Neural cell (in vitro differentiated cells): ENCODE measurements around the gene KLF12.

Experiments
- CTCF ChIP-seq: fragments of 450-650 bp; IDR thresholded peaks from 2 replicates; pipeline ENCODE4 v1.5.1; 2014; ENCODE audit warnings: antibody characterized with exemption, mild to moderate bottlenecking, moderate library complexity; ENCODE audit not compliant: poor library complexity, severe bottlenecking
- EP300 ChIP-seq: fragments of 450-650 bp; conservative IDR thresholded peaks from 2 replicates; pipeline ENCODE4 v1.6.1; 2014; ENCODE audit warnings: antibody characterized with exemption, mild to moderate bottlenecking, moderate library complexity; ENCODE audit not compliant: poor library complexity, severe bottlenecking
- EZH2 ChIP-seq: fragments of 200-600, 300-800 bp; shearing (Covaris generic), sonication (generic); IDR thresholded peaks from 2 replicates; pipeline ENCODE4 v1.6.1; 2014; ENCODE audit warnings: antibody characterized with exemption, low read length, borderline replicate concordance, mild to moderate bottlenecking; ENCODE audit not compliant: insufficient read depth, poor library complexity, severe bottlenecking
- POLR2AphosphoS5 ChIP-seq: IDR thresholded peaks from 2 replicates; pipeline ENCODE4 v1.6.1; 2012
- REST ChIP-seq: IDR thresholded peaks from 2 replicates; pipeline ENCODE4 v1.6.1; 2012; ENCODE audit warnings: borderline replicate concordance
- SMC3 ChIP-seq: fragments of 450-650 bp; conservative IDR thresholded peaks from 2 replicates; pipeline ENCODE4 v1.6.1; 2014; ENCODE audit warnings: antibody characterized with exemption, mild to moderate bottlenecking, moderate library complexity; ENCODE audit not compliant: poor library complexity
- TAF1 ChIP-seq: IDR thresholded peaks from 2 replicates; pipeline ENCODE4 v1.6.1; 2012; ENCODE audit warnings: low read depth

- TF ChIP-seq CTCF: no peak
- TF ChIP-seq EZH2: no peak
- no peak for TF ChIP-seq SMC3
- no peak for TF ChIP-seq REST
- no peak for TF ChIP-seq POLR2AphosphoS5
- TF ChIP-seq TAF1: no peak
- no peak for TF ChIP-seq EP300
Observed at GRCh38 chr13:74092711-74093110, 41.5 kb downstream of the KLF12 start.
